ENCODE results near the gene ACOT13.
"Not testable (repeated sequence)": the region's sequence is repeated elsewhere in the genome, so short reads cannot be mapped to it uniquely, and the experiment has no call there.

ACOT13 gene

GRCh38 chr6:24655215-24655614, 11.7 kb upstream of the ACOT13 start:
- in situ Hi-C loops (cut with HindIII; ENCODE audit: low pct_ligation_motif_present, low sequenced_read_pairs), result no loop called here
- no peak for DNase-seq
- peaks cover 17% of the 10 kb centered on the region for H3K36me3 ChIP-seq (replicated peaks)
- H3K27me3 ChIP-seq (replicated peaks), result no peaks in the 10 kb centered on the region
- TF ChIP-seq CTCF (IDR thresholded peaks at IDR 0.05; ENCODE audit: low read depth, low read length, missing control alignments), result no peak
- H3K4me3 ChIP-seq (ENCODE audit: low read depth, low read length), result no peak overlapping the region
- no peak overlapping the region for H3K27ac ChIP-seq

- Histone ChIP-seq H3K4me3 (ENCODE audit: low read depth, low read length) (no peak overlapping the region), H3K27ac (no peak overlapping the region), H3K27me3 (replicated peaks) (no peaks in the 10 kb centered on the region), H3K36me3 (replicated peaks) (peaks cover 10% of the 10 kb centered on the region)
- in situ Hi-C loops (cut with HindIII; ENCODE audit: low pct_ligation_motif_present, low sequenced_read_pairs), result no loop called here
- no peak for TF ChIP-seq CTCF (IDR thresholded peaks at IDR 0.05; ENCODE audit: low read depth, low read length, missing control alignments)
- DNase-seq, result peak; percentile 20
Measured at GRCh38 chr6:24658573-24659560, 8.0 kb upstream of the ACOT13 start.

GRCh38 chr6:24659561-24659960, 7.3 kb upstream of the ACOT13 start:
- no peak overlapping the region for H3K27ac ChIP-seq
- peaks cover 10% of the 10 kb centered on the region for H3K36me3 ChIP-seq (replicated peaks)
- TF ChIP-seq CTCF (IDR thresholded peaks at IDR 0.05; ENCODE audit: low read depth, low read length, missing control alignments), result no peak
- H3K27me3 ChIP-seq (replicated peaks), result no peaks in the 10 kb centered on the region
- no peak for DNase-seq
- H3K4me3 ChIP-seq (ENCODE audit: low read depth, low read length), result no peak overlapping the region
- in situ Hi-C loops (cut with HindIII; ENCODE audit: low pct_ligation_motif_present, low sequenced_read_pairs), result no loop called here

- H3K27ac ChIP-seq, result no peak overlapping the region
- H3K36me3 ChIP-seq (replicated peaks), result peaks cover 10% of the 10 kb centered on the region
Measured at GRCh38 chr6:24660105-24660504, 6.8 kb upstream of the ACOT13 start.

GRCh38 chr6:24661759-24662158, 5.1 kb upstream of the ACOT13 start:
- in situ Hi-C loops (cut with HindIII; ENCODE audit: low pct_ligation_motif_present, low sequenced_read_pairs); H3K27ac ChIP-seq; H3K27me3 ChIP-seq (replicated peaks); H3K36me3 ChIP-seq (replicated peaks); DNase-seq; H3K4me3 ChIP-seq (ENCODE audit: low read depth, low read length): not testable (repeated sequence)

More at GRCh38 chr6:24660105-24660504, 6.8 kb upstream of the ACOT13 start:
- H3K27me3 ChIP-seq (replicated peaks), result no peaks in the 10 kb centered on the region
- in situ Hi-C loops (cut with HindIII; ENCODE audit: low pct_ligation_motif_present, low sequenced_read_pairs), result no loop called here
- no peak overlapping the region for H3K4me3 ChIP-seq (ENCODE audit: low read depth, low read length)
- DNase-seq, result no peak
- TF ChIP-seq CTCF (IDR thresholded peaks at IDR 0.05; ENCODE audit: low read depth, low read length, missing control alignments), result no peak

- H3K27me3 ChIP-seq (replicated peaks), result no peaks in the 10 kb centered on the region
- no peak for DNase-seq
- peaks cover 10% of the 10 kb centered on the region for H3K36me3 ChIP-seq (replicated peaks)
- in situ Hi-C loops (cut with HindIII; ENCODE audit: low pct_ligation_motif_present, low sequenced_read_pairs), result no loop called here
- no peak for TF ChIP-seq CTCF (IDR thresholded peaks at IDR 0.05; ENCODE audit: low read depth, low read length, missing control alignments)
- H3K4me3 ChIP-seq (ENCODE audit: low read depth, low read length), result no peak overlapping the region
- no peak overlapping the region for H3K27ac ChIP-seq
Measured at GRCh38 chr6:24662236-24662635, 4.6 kb upstream of the ACOT13 start.

Measured in brain microvascular endothelial cell (primary cell).